Thyroid gland (tissue), 4 donors: ENCODE measurements around the gene CDC14A.

Experiments used
- POLR2A ChIP-seq, 2 donors: fragments of 450-650 bp; IDR thresholded peaks; one replicate each; pipeline ENCODE4 v1.6.1; 2017; ENCODE audit warnings: antibody characterized with exemption in 2 of 2, mild to moderate bottlenecking in 2 of 2, moderate library complexity in 1 of 2
- TF ChIP-seq, protein P1 (sequence below), 6 experiments: fragments of 200-600 bp in 3 of 6; fragments of 450-650 bp in 3 of 6; sonication (generic) in 3 of 6; IDR thresholded peaks; one replicate each; pipeline ENCODE4 v1.5.1; 2016 to 2019; ENCODE audit warnings: antibody characterized with exemption in 6 of 6, mild to moderate bottlenecking in 2 of 6, inconsistent platforms in 1 of 6, moderate library complexity in 1 of 6

DNA sequence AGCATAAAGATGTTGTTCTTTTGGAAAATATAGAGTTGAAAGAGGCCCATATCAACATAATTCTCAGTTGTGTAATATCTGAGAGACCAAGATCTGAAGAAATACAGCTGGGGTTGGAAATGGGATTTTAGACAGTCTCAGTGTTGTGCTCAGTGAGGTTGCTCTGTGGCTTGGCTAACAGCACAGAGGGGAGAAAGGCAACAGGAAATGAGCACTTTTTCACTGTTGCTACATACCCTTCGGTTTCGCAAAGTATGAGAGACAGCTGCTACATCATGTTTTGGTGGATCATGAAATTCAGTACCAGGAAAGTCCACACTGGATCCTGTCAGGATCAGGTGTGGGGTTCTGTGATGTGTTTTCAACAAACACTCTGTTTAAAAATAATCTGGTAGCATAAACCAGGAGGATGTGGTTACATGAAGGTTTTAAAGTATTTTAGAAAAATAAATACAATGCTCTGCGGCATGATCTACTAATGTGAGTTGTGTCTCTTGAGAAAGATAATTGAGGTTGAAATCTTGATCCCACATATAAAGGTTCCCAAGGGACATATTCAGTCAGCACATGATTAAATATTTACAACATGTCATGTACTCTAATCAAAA is 178.7 kb downstream of the CDC14A start:
- TF ChIP-seq, protein P1, sequence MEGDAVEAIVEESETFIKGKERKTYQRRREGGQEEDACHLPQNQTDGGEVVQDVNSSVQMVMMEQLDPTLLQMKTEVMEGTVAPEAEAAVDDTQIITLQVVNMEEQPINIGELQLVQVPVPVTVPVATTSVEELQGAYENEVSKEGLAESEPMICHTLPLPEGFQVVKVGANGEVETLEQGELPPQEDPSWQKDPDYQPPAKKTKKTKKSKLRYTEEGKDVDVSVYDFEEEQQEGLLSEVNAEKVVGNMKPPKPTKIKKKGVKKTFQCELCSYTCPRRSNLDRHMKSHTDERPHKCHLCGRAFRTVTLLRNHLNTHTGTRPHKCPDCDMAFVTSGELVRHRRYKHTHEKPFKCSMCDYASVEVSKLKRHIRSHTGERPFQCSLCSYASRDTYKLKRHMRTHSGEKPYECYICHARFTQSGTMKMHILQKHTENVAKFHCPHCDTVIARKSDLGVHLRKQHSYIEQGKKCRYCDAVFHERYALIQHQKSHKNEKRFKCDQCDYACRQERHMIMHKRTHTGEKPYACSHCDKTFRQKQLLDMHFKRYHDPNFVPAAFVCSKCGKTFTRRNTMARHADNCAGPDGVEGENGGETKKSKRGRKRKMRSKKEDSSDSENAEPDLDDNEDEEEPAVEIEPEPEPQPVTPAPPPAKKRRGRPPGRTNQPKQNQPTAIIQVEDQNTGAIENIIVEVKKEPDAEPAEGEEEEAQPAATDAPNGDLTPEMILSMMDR (IDR thresholded peaks at IDR 0.05): no peak
- TF ChIP-seq POLR2A (IDR thresholded peaks at IDR 0.05): no peak
